Measurements from ENCODE around the gene SWAP70. TPM values are rescaled to one million over a fixed set of nuclear protein-coding genes. Genes with fewer than 3 reads are reported as not detected.

SWAP70 gene
- total RNA-seq, 1 donor from 2014 or later = 24.0 TPM

DNA sequence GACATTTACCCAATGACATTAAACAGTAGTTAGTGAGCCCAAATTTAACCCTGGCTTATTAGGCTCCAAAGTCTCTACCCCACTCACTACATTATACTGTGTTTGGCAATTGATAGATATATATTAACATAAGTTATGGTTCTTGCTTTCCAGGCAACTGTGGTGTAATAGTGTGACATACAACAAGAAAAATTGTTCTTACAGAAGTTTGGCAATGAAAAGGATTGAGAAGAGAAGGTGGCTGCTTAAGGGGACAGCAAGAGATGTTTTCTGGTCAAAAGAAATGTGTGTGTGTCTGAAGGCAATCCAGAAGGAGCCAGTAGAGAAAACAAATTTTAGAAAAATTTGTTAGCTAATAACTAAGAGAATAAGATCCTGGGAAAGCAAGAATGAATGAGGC, 132.4 kb downstream of the SWAP70 start:
- Mint-ChIP-seq H3K4me3 (no peak overlapping the region), H3K36me3 (peaks cover 16% of the 10 kb centered on the region), H3K4me1 (peaks cover 5% of the 10 kb centered on the region), H3K9me3 (no peaks in the 10 kb centered on the region), H3K27me3 (ENCODE audit: low read depth) (no peaks in the 10 kb centered on the region), H3K27ac (no peak overlapping the region)
- TF ChIP-seq, protein P1, sequence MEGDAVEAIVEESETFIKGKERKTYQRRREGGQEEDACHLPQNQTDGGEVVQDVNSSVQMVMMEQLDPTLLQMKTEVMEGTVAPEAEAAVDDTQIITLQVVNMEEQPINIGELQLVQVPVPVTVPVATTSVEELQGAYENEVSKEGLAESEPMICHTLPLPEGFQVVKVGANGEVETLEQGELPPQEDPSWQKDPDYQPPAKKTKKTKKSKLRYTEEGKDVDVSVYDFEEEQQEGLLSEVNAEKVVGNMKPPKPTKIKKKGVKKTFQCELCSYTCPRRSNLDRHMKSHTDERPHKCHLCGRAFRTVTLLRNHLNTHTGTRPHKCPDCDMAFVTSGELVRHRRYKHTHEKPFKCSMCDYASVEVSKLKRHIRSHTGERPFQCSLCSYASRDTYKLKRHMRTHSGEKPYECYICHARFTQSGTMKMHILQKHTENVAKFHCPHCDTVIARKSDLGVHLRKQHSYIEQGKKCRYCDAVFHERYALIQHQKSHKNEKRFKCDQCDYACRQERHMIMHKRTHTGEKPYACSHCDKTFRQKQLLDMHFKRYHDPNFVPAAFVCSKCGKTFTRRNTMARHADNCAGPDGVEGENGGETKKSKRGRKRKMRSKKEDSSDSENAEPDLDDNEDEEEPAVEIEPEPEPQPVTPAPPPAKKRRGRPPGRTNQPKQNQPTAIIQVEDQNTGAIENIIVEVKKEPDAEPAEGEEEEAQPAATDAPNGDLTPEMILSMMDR (IDR thresholded peaks at IDR 0.05; ENCODE audit: unreplicated experiment) = no peak
- no peak for DNase-seq (ENCODE audit: low spot score in 2 of 2, unreplicated experiment in 2 of 2)

DNA sequence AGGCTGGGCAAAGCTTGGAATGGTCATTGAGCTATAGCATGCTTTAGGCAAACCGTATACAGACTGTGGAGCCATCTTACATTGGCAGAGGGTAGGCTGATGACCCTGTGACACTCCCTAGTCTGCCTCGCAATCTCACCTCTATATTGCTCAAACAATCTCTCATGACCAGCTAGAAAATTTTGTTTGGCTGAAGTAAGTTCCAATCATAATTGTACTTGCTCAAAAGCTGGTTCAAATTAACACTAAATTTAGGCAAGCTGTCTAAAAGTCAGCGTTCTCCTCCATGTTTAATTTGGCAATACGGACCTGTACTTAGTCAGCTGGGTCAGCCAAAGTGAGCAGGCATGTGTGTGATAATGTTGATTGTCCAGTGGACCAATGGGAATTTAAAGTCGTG, 133.0 kb downstream of the SWAP70 start:
- H3K4me1 Mint-ChIP-seq = peaks cover 10% of the 10 kb centered on the region
- no peak for DNase-seq (ENCODE audit: low spot score in 2 of 2, unreplicated experiment in 2 of 2)
- no peaks in the 10 kb centered on the region for H3K9me3 Mint-ChIP-seq
- no peak overlapping the region for H3K4me3 Mint-ChIP-seq
- TF ChIP-seq, protein P1 (IDR thresholded peaks at IDR 0.05; ENCODE audit: unreplicated experiment) = no peak
- H3K27ac Mint-ChIP-seq = no peak overlapping the region
- no peaks in the 10 kb centered on the region for H3K27me3 Mint-ChIP-seq (ENCODE audit: low read depth)
- peaks cover 12% of the 10 kb centered on the region for H3K36me3 Mint-ChIP-seq

DNA sequence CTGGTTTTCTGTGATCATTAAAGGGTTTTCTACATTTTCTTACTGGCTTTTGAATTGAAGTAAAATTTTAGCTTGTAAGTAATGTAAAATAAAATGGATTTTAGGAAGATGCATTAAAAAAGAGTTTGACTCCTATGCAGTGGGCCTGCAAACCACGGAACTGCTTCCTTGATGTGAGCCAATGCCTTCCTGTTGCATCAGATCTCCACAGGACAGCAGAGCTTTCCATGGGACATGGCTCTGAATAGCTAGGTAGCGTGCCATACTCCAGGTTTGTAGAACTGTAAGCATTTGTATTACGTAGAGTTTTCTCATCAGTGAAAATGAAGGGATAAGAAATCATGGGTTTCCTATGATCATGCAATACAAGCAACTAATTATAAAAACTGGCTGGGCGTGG, 133.4 kb downstream of the SWAP70 start:
- peaks cover 12% of the 10 kb centered on the region for H3K36me3 Mint-ChIP-seq

DNA sequence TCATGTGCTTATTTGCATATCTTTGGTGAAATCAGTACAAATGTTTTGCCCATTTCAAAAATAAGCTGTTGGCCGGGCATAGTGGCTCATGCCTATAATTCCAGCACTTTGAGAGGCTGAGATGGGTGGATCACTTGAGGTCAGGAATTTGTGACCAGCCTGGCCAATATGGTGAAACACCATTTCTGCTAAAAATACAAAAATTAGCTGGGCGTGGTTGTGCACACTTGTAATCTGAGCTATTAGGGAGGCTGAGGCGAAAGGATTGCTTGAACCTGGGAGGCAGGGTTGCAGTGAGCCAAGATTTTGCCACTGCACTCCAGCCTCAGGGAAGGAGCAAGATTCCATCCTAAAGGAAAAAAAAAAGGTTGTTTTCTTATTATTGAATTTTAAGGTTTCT, 136.0 kb downstream of the SWAP70 start:
- no peak for DNase-seq (ENCODE audit: low spot score in 2 of 2, unreplicated experiment in 2 of 2)
- H3K27me3 Mint-ChIP-seq (ENCODE audit: low read depth) = no peaks in the 10 kb centered on the region
- H3K27ac Mint-ChIP-seq = no peak overlapping the region
- H3K9me3 Mint-ChIP-seq = no peaks in the 10 kb centered on the region
- peaks cover 10% of the 10 kb centered on the region for H3K36me3 Mint-ChIP-seq
- no peak overlapping the region for H3K4me3 Mint-ChIP-seq
- H3K4me1 Mint-ChIP-seq = peaks cover 32% of the 10 kb centered on the region
- TF ChIP-seq, protein P1 (IDR thresholded peaks at IDR 0.05; ENCODE audit: unreplicated experiment) = no peak

More for the DNA sequence above, 133.4 kb downstream of the SWAP70 start:
- TF ChIP-seq, protein P1 (IDR thresholded peaks at IDR 0.05; ENCODE audit: unreplicated experiment) = no peak
- H3K9me3 Mint-ChIP-seq = no peaks in the 10 kb centered on the region
- DNase-seq (ENCODE audit: low spot score in 2 of 2, unreplicated experiment in 2 of 2) = no peak
- no peak overlapping the region for H3K4me3 Mint-ChIP-seq
- H3K27me3 Mint-ChIP-seq (ENCODE audit: low read depth) = no peaks in the 10 kb centered on the region
- H3K4me1 Mint-ChIP-seq = peaks cover 12% of the 10 kb centered on the region
- no peak overlapping the region for H3K27ac Mint-ChIP-seq

DNA sequence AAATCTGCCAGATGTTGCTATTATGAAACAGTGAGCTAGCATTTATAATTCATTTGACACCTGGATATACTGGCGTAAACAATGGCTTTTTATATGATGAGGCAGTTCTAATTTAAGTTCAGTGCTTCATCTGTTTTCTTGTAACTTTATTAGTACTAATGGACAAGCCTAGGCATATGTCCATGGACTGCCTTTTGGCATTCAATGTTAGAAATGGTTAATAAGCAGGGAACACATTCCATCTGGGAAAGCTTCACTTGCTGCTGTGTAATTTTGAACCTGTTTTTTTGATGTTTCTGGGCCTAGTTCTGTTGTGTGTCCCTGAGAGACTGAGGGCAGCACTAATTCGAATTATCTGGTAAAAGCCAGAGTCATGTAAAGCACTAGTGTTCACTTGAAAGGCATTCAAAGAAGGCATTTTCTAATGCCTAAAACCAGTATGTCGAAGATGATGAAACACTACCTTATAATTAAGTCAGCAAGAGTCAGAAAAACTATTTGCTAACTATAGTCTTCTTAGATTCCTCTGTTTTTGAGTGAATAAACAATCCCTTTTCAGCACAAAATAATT, 138.5 kb downstream of the SWAP70 start:
- TF ChIP-seq, protein P1 (IDR thresholded peaks at IDR 0.05; ENCODE audit: unreplicated experiment) = no peak
- Mint-ChIP-seq H3K27ac (peak overlapping the region; percentile 70), H3K4me1 (peaks cover 34% of the 10 kb centered on the region), H3K4me3 (no peak overlapping the region), H3K27me3 (ENCODE audit: low read depth) (no peaks in the 10 kb centered on the region), H3K9me3 (no peaks in the 10 kb centered on the region), H3K36me3 (peaks cover 24% of the 10 kb centered on the region)
- no peak for DNase-seq (ENCODE audit: low spot score in 2 of 2, unreplicated experiment in 2 of 2)

Other genes starting within 250 kb of the SWAP70 start
- gene ZNF143, start 203.1 kb upstream of the SWAP70 start, total RNA-seq = 29.1 to 39.0 TPM (median 32.4 TPM) in 3 replicates
- 64.7 to 67.2 TPM (median 66.4 TPM) in 3 replicates for gene WEE1, start 90.4 kb upstream of the SWAP70 start, total RNA-seq

Measured in mesothelial cell of epicardium (in vitro differentiated cells).